ENCODE results near the gene SRCIN1. TPM values are rescaled to one million over a fixed set of nuclear protein-coding genes. Genes with fewer than 3 reads are reported as not detected.
A peak's percentile ranks its signal among the peaks of the same experiment; 100 is the strongest.

Gene SRCIN1
- total RNA-seq, 2 donors from 2014 or later: 11.2 to 19.8 TPM

DNA sequence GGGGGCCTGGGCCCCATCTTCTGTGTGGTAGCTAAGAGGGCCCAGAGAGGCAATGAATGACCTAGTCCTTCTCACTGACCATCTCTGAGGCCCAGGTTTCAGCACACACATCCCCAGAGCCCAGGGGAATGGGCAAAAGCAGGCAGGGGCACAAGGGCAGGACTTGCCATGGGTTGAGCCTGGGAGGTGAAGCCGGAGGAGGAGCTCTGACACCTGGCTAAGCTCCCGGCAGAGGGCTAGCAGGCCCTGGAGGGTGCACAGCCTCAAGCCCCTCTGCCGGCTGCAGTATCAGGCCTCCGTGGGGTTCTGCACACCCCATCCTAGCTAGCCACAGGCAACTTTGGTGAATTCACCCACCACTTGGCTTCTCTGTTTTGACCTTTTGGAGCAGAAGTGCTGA is 5.3 kb downstream of the SRCIN1 start:
- H3K27ac ChIP-seq: no peak overlapping the region
- no peak for DNase-seq
- ATAC-seq: no peak
- H3K4me3 ChIP-seq: no peak overlapping the region
- no peaks in the 10 kb centered on the region for H3K27me3 ChIP-seq
- 79 to 80% methylated on average over 2 to 4 of the region's 4 CpGs for WGBS, 2 donors
- peaks cover 14% of the 10 kb centered on the region for H3K4me1 ChIP-seq
- TF ChIP-seq CTCF (IDR thresholded peaks at IDR 0.05) (no peak), POLR2A (IDR thresholded peaks at IDR 0.05) (no peak)
- H3K36me3 ChIP-seq (replicated peaks in 1 of 2; ENCODE audit: insufficient read depth in 1 of 2, low read depth in 2 of 2): no peaks in the 10 kb centered on the region
- intact Hi-C loops (cut with DNase I): no loop called here
- no peaks in the 10 kb centered on the region for H3K9me3 ChIP-seq

DNA sequence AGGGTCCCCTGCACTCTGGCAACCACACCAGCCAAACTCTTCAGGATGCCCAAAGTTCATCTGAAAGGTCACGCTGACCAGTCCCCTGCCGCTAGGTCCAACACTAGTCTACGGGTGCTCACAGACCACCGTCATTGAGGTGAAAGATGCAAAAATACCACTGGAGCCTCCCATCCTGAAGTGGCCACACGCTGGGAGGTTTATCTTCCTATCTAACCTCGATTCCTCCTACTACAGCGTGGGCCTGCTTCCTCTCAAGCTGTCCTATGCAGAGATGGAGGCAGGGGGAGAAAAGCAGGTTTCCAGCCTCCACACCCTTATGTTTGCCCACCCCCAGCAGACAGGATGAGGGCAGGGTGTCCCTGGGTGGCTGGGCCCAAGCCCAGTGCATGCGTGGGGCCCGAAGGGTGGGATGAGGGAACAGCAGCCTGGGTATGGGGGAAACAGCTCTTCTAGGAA is 6.3 kb downstream of the SRCIN1 start:
- no peak for DNase-seq
- H3K27me3 ChIP-seq: no peaks in the 10 kb centered on the region
- no peak overlapping the region for H3K27ac ChIP-seq
- H3K36me3 ChIP-seq (replicated peaks in 1 of 2; ENCODE audit: insufficient read depth in 1 of 2, low read depth in 2 of 2): no peaks in the 10 kb centered on the region
- TF ChIP-seq CTCF (IDR thresholded peaks at IDR 0.05): no peak
- no peaks in the 10 kb centered on the region for H3K9me3 ChIP-seq
- H3K4me3 ChIP-seq: no peak overlapping the region
- peaks cover 8% of the 10 kb centered on the region for H3K4me1 ChIP-seq
- intact Hi-C loops (cut with DNase I): loop anchor here (5.0 kb wide), 1 partner anchor 42 kb away; no protein-coding TSS in a partner anchor
- WGBS, 2 donors: 66 to 75% methylated on average over 7 to 9 of the region's 9 CpGs
- ATAC-seq: no peak

DNA sequence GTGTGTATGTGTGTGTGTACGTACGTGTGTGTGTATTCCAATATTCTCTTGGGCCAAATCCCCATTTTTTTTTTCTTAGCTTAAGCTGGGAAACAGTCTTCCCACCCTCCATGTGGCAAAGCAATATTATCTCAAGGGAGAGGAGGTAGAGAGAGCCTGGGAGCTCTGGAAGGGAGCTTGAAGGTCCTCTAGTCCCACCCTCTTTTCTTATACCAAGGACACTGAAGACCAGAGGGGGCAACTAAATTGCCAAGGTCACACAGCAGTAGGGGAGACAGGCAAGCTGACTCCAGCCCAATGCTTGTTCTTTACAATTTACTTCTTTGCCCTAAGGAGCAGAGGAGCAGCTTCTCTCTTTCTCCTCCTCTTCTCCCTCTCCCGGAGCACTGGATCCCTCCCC is 6.8 kb downstream of the SRCIN1 start:
- no peaks in the 10 kb centered on the region for H3K27me3 ChIP-seq
- WGBS, 2 donors: 52 to 81% methylated on average over 3 of the region's 3 CpGs
- intact Hi-C loops (cut with DNase I): loop anchor here (5.0 kb wide), 1 partner anchor 42 kb away; no protein-coding TSS in a partner anchor

DNA sequence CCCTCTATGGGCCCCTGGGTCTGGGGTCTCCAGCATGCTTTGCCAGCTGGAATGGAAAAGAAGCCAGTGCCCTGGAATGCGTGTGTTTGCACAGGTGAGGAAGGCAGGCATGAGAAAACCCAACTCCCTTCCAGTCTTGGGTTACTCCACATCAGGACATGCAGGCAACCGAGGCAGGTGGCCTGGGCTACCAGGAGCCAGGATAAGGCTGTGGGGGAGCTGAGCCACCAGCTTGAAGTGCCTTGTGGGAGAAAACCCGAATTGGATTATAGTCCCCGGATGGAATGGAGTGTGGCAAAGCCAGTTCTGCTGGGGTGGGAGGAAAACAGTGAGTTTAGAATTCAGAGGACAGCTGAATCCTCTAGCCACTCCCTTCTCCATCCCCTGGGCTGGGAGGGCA is 7.2 kb downstream of the SRCIN1 start:
- no peaks in the 10 kb centered on the region for H3K36me3 ChIP-seq (replicated peaks in 1 of 2; ENCODE audit: insufficient read depth in 1 of 2, low read depth in 2 of 2)
- no peak overlapping the region for H3K4me3 ChIP-seq
- ATAC-seq (peak; percentile 88), DNase-seq (peak; percentile 76 to 86 (median 85))
- 0 to 5% methylated on average over 3 to 4 of the region's 4 CpGs for WGBS, 2 donors
- H3K27me3 ChIP-seq: no peaks in the 10 kb centered on the region
- H3K9me3 ChIP-seq: no peaks in the 10 kb centered on the region
- H3K4me1 ChIP-seq: peaks cover 8% of the 10 kb centered on the region
- no peak overlapping the region for H3K27ac ChIP-seq
- TF ChIP-seq CTCF (IDR thresholded peaks at IDR 0.05) (no peak), POLR2A (IDR thresholded peaks at IDR 0.05) (no peak)
- intact Hi-C loops (cut with DNase I): loop anchor here (5.0 kb wide), 1 partner anchor 41 kb away; no protein-coding TSS in a partner anchor

More for the DNA sequence above, 6.8 kb downstream of the SRCIN1 start:
- TF ChIP-seq CTCF (IDR thresholded peaks at IDR 0.05) (no peak), POLR2A (IDR thresholded peaks at IDR 0.05) (no peak)
- H3K9me3 ChIP-seq: no peaks in the 10 kb centered on the region
- no peaks in the 10 kb centered on the region for H3K36me3 ChIP-seq (replicated peaks in 1 of 2; ENCODE audit: insufficient read depth in 1 of 2, low read depth in 2 of 2)
- peaks cover 8% of the 10 kb centered on the region for H3K4me1 ChIP-seq
- ATAC-seq: no peak
- H3K27ac ChIP-seq: no peak overlapping the region
- no peak overlapping the region for H3K4me3 ChIP-seq
- no peak for DNase-seq

GRCh38 chr17:38597375-38597774 is 8.4 kb downstream of the SRCIN1 start:
- Histone ChIP-seq H3K36me3 (replicated peaks in 1 of 2; ENCODE audit: insufficient read depth in 1 of 2, low read depth in 2 of 2) (no peaks in the 10 kb centered on the region), H3K4me3 (no peak overlapping the region), H3K27ac (no peak overlapping the region), H3K9me3 (no peaks in the 10 kb centered on the region), H3K4me1 (peaks cover 8% of the 10 kb centered on the region), H3K27me3 (no peaks in the 10 kb centered on the region)
- DNase-seq: no peak
- TF ChIP-seq CTCF (IDR thresholded peaks at IDR 0.05): no peak
- TF ChIP-seq POLR2A (IDR thresholded peaks at IDR 0.05): no peak
- intact Hi-C loops (cut with DNase I): loop anchor here (5.0 kb wide), 1 partner anchor 40 kb away; no protein-coding TSS in a partner anchor
- WGBS, 2 donors: 74 to 100% methylated on average over 1 of the region's 1 CpG
- ATAC-seq: no peak
